CD4-positive, alpha-beta T cell treated with Interleukin-1 beta for 1 hour (primary cell): ENCODE measurements around the gene KMT2A.

Experiments
- DNase-seq, 2 donors: peaks; one replicate each; pipeline ENCODE4 v3.0.0-alpha.2; 2020 to 2022

KMT2A gene

DNA sequence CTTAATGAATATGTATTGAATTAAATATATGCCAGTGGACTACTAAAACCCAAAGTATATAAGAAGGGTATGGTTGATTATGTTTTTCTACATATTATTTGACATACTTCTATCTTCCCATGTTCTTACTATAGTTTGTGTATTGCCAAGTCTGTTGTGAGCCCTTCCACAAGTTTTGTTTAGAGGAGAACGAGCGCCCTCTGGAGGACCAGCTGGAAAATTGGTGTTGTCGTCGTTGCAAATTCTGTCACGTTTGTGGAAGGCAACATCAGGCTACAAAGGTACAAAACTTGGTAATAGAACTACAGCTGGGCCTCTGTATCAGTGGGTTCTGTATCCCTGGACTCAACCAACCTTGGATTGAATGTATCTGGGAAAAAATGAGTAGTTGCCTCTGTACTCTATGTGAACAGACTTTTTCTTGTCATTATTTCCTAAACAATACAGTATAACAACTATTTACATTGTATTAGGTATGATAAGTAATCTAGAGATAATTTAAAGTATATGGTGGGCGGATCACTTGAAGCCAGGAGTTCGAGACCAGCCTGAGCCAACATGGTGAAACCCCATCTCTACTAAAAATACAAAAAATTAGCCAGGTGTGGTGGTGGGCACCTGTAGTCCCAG is 52.3 kb downstream of the KMT2A start:
- DNase-seq = peak; percentile 81 to 86

DNA sequence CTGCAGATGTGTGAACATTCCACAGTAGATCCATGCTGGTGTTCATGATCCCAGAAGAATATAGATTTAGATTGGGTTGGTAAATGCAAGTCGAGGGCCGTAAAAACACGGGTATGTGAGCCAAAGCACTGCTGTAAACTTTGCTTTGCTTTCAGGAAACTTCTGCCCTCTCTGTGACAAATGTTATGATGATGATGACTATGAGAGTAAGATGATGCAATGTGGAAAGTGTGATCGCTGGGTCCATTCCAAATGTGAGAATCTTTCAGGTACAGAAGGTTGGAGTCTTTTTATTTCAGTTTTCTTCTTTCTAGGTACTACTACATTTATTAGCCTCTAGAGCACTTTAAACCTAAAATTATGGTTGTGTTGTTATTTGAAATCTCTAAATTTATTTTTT is 54.7 kb downstream of the KMT2A start:
- DNase-seq = no peak

DNA sequence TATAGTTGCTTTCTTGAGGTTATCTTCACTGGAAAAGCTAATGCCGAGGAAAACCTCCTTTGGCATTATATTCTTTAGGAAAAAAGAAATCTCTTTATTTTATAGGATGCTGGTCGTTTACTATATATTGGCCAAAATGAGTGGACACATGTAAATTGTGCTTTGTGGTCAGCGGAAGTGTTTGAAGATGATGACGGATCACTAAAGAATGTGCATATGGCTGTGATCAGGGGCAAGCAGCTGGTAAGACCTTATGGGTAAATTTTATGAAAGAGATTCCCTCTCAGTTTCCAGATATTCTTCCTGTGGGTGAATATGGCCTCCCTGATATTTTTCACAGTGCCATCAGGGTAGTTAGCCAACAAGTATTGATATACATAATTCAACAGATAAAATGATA is 61.5 kb downstream of the KMT2A start:
- no peak for DNase-seq

DNA sequence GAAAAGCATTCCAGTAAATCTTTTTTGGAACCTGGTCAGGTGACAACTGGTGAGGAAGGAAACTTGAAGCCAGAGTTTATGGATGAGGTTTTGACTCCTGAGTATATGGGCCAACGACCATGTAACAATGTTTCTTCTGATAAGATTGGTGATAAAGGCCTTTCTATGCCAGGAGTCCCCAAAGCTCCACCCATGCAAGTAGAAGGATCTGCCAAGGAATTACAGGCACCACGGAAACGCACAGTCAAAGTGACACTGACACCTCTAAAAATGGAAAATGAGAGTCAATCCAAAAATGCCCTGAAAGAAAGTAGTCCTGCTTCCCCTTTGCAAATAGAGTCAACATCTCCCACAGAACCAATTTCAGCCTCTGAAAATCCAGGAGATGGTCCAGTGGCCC is 66.9 kb downstream of the KMT2A start:
- DNase-seq = no peak

DNA sequence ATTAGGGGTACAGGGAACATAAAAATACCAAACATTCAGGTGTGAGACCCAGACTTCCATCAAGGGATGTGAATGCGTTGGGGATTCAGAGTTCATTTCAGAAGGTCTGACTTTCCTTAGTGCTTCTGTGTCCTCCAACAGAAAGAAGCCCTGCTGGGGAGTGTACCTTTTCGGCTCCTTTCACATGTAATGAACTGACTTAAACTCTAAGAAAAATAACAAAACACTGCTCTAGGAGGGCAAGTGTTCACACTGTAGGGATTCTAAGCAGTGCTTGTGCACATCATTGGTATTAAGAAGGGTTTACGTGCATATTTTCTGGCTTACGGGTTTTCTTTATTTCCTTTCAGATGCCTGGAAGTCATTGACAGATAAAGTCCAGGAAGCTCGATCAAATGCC is 75.3 kb downstream of the KMT2A start:
- no peak for DNase-seq

DNA sequence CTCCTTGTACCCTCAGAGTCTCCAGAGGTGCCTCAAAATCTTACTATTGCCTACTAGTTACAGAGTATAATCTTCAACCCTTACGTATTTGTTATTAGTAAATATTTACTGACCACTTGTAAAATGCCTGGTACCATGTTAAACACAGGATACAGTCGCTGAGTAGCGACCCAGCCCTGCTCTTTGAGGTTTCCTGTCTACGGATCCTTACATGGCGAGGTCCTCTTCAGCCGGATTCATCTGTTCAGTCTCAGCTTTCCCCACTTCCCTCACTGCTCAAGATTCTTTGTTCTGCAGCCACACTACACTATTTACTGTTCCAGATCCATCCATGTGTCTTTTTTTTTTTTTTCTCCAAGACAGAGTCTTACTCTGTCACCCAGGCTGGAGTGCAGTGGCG is 77.8 kb downstream of the KMT2A start:
- no peak for DNase-seq

DNA sequence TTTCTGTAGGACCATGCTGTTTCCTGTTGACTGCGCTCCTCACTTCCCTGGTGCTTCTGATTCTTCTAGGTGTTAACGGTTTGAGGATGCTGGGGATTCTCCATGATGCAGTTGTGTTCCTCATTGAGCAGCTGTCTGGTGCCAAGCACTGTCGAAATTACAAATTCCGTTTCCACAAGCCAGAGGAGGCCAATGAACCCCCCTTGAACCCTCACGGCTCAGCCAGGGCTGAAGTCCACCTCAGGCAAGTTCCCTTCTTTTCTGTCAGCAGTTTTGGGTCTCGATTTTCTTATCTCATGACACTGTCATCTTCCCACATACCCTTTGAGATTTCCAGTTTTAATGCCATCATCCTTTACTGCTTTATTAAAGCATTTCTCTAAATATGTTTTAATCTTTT is 83.3 kb downstream of the KMT2A start:
- no peak for DNase-seq

DNA sequence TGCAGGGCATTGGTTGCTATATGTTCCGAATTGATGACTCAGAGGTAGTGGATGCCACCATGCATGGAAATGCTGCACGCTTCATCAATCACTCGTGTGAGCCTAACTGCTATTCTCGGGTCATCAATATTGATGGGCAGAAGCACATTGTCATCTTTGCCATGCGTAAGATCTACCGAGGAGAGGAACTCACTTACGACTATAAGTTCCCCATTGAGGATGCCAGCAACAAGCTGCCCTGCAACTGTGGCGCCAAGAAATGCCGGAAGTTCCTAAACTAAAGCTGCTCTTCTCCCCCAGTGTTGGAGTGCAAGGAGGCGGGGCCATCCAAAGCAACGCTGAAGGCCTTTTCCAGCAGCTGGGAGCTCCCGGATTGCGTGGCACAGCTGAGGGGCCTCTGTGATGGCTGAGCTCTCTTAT is 85.6 kb downstream of the KMT2A start:
- DNase-seq = no peak

DNA sequence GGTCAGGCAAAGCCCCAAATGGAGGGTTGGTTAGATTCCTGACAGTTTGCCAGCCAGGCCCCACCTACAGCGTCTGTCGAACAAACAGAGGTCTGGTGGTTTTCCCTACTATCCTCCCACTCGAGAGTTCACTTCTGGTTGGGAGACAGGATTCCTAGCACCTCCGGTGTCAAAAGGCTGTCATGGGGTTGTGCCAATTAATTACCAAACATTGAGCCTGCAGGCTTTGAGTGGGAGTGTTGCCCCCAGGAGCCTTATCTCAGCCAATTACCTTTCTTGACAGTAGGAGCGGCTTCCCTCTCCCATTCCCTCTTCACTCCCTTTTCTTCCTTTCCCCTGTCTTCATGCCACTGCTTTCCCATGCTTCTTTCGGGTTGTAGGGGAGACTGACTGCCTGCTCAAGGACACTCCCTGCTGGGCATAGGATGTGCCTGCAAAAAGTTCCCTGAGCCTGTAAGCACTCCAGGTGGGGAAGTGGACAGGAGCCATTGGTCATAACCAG is 86.3 kb downstream of the KMT2A start:
- no peak for DNase-seq

DNA sequence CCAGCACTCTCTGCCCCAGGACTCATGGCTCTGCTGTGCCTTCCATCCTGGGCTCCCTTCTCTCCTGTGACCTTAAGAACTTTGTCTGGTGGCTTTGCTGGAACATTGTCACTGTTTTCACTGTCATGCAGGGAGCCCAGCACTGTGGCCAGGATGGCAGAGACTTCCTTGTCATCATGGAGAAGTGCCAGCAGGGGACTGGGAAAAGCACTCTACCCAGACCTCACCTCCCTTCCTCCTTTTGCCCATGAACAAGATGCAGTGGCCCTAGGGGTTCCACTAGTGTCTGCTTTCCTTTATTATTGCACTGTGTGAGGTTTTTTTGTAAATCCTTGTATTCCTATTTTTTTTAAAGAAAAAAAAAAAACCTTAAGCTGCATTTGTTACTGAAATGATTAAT is 88.1 kb downstream of the KMT2A start:
- no peak for DNase-seq

DNA sequence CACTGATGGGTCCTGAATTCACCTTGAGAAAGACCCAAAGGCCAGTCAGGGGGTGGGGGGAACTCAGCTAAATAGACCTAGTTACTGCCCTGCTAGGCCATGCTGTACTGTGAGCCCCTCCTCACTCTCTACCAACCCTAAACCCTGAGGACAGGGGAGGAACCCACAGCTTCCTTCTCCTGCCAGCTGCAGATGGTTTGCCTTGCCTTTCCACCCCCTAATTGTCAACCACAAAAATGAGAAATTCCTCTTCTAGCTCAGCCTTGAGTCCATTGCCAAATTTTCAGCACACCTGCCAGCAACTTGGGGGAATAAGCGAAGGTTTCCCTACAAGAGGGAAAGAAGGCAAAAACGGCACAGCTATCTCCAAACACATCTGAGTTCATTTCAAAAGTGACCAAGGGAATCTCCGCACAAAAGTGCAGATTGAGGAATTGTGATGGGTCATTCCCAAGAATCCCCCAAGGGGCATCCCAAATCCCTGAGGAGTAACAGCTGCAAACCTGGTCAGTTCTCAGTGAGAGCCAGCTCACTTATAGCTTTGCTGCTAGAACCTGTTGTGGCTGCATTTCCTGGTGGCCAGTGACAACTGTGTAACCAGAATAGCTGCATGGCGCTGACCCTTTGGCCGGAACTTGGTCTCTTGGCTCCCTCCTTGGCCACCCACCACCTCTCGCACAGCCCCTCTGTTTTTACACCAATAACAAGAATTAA is 88.6 kb downstream of the KMT2A start:
- DNase-seq = no peak

DNA sequence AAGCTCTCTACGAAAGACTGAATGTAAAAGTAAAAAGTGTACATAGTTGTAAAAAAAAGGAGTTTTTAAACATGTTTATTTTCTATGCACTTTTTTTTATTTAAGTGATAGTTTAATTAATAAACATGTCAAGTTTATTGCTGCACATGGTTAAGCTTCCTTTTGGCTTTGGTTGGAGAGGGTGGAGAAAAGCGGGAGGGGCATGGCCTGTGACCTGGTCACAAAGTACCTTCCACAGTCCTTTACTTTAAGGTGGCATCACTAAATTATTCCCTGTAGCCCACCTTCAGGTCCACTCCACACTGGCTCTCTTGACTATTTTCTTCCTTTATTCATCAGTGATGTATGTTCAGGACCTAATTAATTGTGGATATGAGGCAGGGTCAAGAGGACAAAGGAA is 90.4 kb downstream of the KMT2A start:
- DNase-seq = no peak

DNA sequence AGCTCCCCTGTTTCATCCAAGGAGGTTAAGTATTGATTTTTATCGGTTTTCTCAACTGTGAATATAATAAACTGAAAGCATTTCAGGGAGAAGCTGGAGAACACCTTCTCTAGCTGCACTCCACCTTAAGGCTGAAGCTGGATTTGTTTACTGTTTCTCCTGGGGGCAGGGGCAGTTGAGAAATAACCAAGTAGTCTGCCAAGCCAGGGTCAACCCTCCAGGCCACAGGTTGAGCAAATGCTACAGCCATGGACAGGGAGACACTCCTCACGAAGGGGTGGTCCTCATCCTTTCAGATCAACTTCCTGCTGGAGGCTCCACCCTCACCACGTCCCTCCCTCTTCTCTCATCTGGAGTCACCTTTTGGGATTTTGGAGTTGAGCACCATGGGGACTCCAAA is 90.8 kb downstream of the KMT2A start, which contains the start of gene TTC36:
Gene TTC36 (plus strand): TSS at position 366 of the 400 bp plus-strand sequence. CDS start 21 bp downstream, at position 387.
- DNase-seq = no peak

DNA sequence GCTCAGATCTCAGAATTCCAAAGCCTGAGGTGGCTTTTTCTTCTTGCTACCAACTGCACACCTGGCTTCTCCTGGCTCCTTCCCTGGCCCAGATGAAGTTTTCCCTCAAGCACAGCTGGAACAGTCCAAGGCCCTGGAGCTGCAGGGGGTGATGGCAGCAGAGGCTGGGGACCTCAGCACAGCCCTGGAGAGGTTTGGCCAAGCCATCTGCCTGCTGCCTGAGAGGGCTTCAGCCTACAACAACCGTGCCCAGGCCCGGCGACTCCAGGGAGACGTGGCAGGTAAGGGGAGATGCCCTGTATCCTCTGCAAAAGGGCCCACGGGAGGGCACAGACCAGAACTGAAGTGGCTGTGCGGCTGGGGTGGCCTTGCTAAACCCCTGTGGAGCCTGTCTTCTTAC is 92.2 kb downstream of the KMT2A start:
- DNase-seq = no peak

DNA sequence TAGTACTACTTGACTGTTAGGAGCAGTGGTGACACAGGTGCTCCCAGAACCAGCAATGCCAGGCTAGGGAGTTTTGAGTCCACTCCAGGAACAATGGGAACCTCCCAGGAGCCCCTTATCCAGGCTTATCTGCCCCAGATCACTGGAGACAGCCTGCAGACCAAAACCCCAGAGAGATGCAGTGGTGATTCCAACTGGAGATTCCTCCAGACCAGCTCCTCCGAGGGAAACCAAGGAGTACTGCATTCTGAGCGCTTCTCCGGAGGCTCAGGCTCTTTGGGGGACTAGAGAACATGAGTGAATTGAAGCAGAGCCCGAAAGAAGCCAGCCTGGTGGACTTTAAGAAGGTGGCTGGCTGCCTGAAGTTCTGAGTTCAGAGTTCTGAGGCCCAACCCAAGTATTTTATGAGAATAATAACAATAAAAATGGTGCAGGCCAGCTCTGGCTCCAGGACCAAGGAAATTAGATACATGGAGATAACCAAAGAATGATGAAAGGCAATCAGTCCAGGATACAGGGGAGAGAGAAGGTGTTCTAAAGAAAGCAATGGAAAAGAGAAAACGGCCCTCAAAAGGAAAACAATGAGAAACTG is 93.4 kb downstream of the KMT2A start:
- no peak for DNase-seq

DNA sequence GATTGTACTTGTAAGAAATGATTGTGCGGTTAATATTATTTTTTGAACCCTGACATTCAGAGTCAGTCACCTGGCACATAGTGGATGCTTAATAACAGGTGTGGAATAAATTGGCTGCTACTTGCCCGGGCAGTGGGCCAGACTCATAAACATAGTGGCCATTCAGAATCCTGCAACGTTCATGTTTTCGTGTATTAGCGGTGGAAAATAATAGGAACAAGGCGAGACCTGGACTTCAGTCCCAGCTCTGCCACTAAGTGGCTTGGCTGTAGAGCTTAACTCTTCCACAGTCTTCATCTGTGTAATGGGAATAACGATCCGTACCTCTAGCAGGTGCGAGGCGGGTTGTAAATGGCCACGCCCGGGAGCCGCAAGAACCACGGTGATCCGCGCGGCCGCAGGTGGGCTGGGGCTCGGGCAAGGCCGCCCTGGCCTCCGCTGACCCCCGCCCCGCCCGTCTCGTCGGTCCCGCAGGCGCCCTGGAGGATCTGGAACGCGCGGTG is 93.9 kb downstream of the KMT2A start:
- no peak for DNase-seq

DNA sequence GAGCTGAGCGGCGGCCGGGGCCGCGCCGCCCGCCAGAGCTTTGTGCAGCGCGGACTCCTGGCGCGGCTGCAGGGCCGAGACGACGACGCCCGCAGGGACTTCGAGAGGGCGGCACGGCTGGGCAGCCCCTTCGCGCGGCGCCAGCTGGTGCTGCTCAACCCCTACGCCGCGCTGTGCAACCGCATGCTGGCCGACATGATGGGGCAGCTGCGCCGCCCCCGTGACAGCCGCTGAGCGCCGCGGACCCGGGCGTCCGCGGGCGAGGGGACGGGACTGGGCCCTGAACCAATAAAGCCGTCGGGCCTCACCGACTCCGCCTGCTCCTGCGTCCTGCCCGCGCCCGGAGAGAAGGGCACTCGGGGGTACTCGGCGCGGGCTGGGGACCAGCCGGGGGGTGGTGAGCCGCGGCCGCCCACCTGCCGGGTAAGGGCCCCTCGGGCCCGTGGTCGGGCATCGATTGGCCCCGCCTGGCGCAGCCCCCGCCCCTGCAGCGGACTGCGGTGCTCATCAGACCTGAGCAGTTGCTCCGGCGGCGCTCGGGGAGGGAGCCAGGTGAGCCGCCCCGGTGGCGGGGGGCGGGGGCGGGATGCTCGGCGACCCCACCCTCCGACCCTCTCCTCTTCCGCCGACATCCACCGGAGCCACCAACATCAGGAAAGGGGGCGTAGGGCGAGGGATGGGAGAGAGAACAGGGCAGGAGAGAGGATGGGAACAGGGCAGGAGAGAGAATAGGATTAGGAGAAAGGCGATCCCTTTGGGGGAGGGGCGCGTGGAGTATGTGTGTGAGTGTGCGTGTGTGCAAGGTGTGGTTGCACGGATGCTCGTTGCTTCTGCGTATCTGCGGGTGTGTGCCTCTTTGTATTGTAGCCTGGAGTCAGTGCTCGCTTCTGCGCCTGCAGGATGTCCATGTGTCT is 94.6 kb downstream of the KMT2A start, which contains the start of gene TMEM25:
Gene TMEM25 (plus strand): TSS at position 510 of the 914 bp plus-strand sequence. CDS start 610 bp downstream, outside the sequence.
- DNase-seq = peak; percentile 58 to 73

DNA sequence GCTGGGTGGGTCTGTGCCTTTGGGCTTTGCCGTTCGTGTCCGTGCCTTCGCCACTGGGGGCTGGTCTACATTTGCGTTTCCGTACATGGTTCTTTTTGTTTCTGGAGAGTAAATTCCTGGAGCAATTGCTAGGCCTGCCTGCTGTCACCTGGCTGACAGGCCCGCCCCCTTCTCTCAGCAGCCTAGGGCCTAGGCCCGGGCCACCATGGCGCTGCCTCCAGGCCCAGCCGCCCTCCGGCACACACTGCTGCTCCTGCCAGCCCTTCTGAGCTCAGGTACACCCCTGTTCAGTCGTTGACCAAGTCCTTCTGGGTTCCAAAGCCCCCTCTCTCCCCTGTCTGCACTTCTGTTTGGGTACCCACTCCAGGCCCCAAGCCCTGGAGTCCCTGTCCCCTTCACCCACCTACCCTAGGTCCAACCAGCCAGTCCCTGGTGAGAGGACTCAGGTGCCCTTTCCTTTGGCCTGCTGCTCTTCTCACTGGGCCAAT is 95.3 kb downstream of the KMT2A start:
- no peak for DNase-seq

DNA sequence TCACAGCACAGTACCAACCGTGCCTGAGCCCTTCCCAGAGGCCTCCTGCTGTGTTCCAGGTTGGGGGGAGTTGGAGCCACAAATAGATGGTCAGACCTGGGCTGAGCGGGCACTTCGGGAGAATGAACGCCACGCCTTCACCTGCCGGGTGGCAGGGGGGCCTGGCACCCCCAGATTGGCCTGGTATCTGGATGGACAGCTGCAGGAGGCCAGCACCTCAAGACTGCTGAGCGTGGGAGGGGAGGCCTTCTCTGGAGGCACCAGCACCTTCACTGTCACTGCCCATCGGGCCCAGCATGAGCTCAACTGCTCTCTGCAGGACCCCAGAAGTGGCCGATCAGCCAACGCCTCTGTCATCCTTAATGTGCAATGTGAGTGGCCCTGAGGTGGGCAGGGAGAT is 95.8 kb downstream of the KMT2A start:
- DNase-seq = no peak

DNA sequence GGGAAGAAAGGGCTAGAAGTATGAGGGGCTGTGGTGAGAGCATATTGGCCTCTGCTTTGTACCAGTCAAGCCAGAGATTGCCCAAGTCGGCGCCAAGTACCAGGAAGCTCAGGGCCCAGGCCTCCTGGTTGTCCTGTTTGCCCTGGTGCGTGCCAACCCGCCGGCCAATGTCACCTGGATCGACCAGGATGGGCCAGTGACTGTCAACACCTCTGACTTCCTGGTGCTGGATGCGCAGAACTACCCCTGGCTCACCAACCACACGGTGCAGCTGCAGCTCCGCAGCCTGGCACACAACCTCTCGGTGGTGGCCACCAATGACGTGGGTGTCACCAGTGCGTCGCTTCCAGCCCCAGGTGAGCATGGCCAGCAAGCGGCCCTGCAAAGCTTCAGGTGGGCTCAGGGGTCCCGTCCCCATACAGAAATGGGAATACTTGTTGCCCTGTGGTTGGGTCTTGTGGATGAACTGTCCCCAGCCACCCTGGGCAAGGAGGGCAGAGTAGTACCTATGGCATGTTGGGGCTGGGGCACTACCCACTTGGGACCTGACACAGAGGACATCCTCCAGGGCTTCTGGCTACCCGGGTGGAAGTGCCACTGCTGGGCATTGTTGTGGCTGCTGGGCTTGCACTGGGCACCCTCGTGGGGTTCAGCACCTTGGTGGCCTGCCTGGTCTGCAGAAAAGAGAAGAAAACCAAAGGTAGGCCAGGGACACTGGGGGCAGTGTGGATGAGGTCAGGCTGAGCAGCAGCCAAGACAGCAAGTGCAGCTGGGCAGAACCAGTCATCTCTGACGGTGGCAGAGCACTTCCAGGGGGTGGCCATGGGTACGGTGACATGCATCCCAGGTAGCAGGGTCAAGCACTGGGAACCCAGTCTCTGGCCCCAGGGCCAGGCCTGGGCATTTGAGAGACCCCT is 96.8 kb downstream of the KMT2A start:
- DNase-seq = no peak
